Activated T-cell treated with anti-CD3 and anti-CD28 coated beads, Interleukin-2, amount 50 U/mL, for 4 hours (primary cell): ENCODE measurements around the gene RPL34. TPM values are rescaled to one million over a fixed set of nuclear protein-coding genes. Genes with fewer than 3 reads are reported as not detected.
A peak's percentile ranks its signal among the peaks of the same experiment; 100 is the strongest.

Experiments used
- ATAC-seq, 2 donors: fragments of 200-7000 bp; cut with Tn5 transposase; one replicate each; pipeline ENCODE4 v1.10.0; 2021
- DNase-seq: peaks from one replicate; pipeline ENCODE4 v3.0.0-alpha.2; 2020
- H3K27me3 Mint-ChIP-seq: one replicate; pipeline ENCODE4 v1.8.0; 2021; ENCODE audit warnings: low read depth, mixed read lengths
- H3K36me3 Mint-ChIP-seq: one replicate; pipeline ENCODE4 v1.8.0; 2022; ENCODE audit warnings: mixed read lengths; ENCODE audit not compliant: insufficient read depth
- H3K4me1 Mint-ChIP-seq: one replicate; pipeline ENCODE4 v1.8.0; 2021; ENCODE audit warnings: low read depth, mixed read lengths
- H3K4me3 Mint-ChIP-seq: one replicate; pipeline ENCODE4 v1.8.0; 2021; ENCODE audit warnings: mild to moderate bottlenecking, moderate library complexity, mixed read lengths
- H3K9me3 Mint-ChIP-seq: one replicate; pipeline ENCODE4 v1.8.0; 2021; ENCODE audit warnings: mixed read lengths
- total RNA-seq, 3 donors: library from RNA; stranded (reverse); gene quantifications; one replicate each; pipeline ENCODE4 v1.2.1, GENCODE V29; 2021

Gene RPL34
- total RNA-seq, 3 donors from 2014 or later: 1,718 to 1,800 (median 1,758) TPM

DNA sequence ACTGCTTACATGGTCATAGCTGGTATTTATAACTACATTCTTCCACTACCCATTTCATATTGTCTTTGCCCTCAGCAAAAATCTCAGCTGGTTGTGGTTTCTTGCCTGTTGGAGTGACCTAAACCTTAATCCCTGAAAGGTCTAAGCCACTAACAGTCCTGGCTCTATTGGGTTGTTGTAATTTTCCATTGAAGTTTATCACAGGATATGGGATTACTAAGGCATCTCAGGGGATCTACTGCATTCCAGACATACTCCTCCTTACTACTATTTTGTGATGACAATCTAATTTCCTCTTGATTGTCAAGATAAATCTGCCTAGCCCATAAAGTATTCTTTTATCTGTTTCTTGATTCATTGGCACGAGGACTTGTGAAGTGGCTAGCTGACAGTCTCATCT is 23.9 kb downstream of the RPL34 start:
- peaks cover 9% of the 10 kb centered on the region for H3K4me1 Mint-ChIP-seq
- peaks cover 9% of the 10 kb centered on the region for H3K36me3 Mint-ChIP-seq
- H3K27me3 Mint-ChIP-seq: no peaks in the 10 kb centered on the region
- H3K4me3 Mint-ChIP-seq: no peak overlapping the region
- DNase-seq (no peak), ATAC-seq (no peak)
- H3K9me3 Mint-ChIP-seq: no peaks in the 10 kb centered on the region

DNA sequence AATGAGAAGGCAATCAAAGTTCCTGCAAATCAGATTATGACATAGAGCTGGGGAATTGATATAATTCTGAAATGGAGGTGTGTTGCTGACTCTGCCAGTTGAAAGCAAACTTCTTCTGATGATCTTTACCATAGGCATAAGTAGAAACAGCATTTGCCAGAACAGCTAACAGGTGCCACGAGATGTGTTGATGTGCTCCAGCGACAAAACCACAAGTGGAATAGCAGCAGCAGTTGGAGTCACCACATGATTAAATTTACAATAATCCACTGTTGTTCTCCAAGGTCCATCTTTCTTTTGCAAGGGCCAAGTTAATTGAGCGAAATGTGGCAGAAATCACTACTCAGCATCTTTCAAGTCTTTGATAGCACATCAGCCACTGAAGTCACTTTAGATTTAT is 26.3 kb downstream of the RPL34 start:
- H3K4me1 Mint-ChIP-seq: peaks cover 23% of the 10 kb centered on the region
- DNase-seq: no peak
- H3K9me3 Mint-ChIP-seq: no peaks in the 10 kb centered on the region
- no peaks in the 10 kb centered on the region for H3K36me3 Mint-ChIP-seq
- no peaks in the 10 kb centered on the region for H3K27me3 Mint-ChIP-seq
- no peak overlapping the region for H3K4me3 Mint-ChIP-seq
- no peak for ATAC-seq

DNA sequence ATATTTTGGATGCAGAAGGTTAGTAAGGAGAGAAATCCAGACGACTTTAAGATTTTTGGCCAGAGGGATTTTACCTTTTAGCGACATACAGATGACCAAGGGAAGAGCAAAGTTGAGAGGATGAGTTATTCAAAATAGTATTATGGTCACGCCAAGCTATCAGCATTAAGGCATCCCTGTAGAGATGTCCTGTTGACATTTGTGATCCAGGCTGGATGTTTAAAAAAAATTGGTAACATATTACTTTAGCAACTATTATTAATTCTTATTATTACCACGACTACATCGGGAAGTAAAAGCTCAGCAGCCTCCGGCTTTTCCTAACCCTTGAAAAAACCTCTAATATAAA is 29.5 kb downstream of the RPL34 start:
- Mint-ChIP-seq H3K27me3 (no peaks in the 10 kb centered on the region), H3K4me3 (peak overlapping the region; percentile 98), H3K9me3 (no peaks in the 10 kb centered on the region), H3K4me1 (peaks cover 42% of the 10 kb centered on the region), H3K36me3 (peaks cover 19% of the 10 kb centered on the region)
- DNase-seq: no peak
- no peak for ATAC-seq

DNA sequence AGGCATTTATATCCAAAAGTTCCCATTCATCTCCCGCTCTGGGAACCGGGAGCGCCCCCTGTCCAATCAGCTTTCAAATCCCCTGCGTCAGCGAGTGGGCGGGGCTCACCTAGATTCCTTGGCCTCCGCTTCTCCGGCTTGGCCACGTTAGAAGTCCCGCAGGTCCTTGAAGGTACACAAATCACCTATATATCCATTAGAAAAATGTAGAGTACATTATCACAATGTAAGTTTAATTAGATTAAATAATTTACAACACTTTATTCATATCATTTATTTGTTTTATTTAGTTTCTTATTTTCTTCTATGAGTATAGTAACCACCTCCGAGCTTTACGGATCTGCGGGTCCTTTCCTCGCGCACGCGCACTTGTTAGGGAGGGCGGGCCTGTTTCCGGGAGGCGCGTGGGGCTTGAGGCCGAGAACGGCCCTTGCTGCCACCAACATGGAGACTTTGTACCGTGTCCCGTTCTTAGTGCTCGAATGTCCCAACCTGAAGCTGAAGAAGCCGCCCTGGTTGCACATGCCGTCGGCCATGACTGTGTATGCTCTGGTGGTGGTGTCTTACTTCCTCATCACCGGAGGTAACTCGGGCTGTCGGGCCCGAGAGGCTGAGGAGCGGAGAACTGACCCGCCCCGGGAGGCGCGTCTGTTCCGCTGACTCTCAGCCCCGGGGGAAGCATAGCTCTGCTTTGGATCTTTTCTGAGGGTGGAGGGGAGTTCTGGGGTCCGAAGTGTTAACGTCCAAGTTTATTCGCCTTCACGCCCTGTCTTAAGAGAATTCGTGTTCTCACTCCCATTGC is 30.0 kb downstream of the RPL34 start, which contains the start of gene OSTC:
Gene OSTC, plus strand, starts transcription at position 388 of the 802 bp plus-strand sequence. Its CDS starts 57 bp downstream, at position 445.
- peak; percentile 91 for DNase-seq
- Mint-ChIP-seq H3K36me3 (peaks cover 19% of the 10 kb centered on the region), H3K9me3 (no peaks in the 10 kb centered on the region), H3K4me1 (peaks cover 42% of the 10 kb centered on the region), H3K4me3 (peak within 1 kb of the TSS; percentile 98), H3K27me3 (no peaks in the 10 kb centered on the region)
- peak; percentile 93 to 94 for ATAC-seq

DNA sequence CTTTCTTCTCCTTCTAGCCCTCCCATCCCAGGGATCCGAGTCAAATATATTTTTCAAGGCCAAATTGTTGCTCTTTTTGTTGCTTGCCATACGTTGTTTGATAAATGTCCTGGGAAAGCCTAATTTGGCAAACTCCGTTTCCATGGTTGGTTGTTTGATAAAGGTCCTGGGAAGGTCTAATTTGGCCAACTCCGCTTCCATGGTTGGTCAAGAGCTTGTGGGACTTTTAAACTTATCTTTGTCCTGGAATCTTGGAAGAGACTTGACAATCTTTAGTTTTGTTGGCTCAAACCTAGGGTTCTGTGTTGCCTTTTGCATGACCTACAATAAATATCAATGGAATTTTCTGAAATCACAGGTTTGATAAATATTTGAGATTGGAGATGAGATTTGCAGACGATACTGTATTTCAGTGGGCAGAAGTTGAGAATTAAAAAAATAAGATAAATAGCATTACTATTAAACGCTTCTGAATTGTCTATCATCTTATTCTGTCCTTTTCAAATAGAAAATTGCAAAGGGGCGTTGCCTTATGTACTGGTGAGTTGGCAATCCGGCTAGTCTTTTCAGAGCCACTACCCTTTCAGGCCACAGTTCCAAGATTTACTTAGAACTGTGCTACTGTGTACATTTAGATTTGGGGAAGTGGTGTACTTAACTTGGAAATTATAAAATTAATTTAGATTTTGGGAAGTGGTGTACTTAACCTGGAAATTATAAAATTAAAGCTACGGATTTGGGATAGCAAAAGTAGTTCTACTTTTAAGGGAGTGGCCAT is 30.8 kb downstream of the RPL34 start:
- H3K27me3 Mint-ChIP-seq: no peaks in the 10 kb centered on the region
- peaks cover 21% of the 10 kb centered on the region for H3K36me3 Mint-ChIP-seq
- H3K4me1 Mint-ChIP-seq: peaks cover 42% of the 10 kb centered on the region
- ATAC-seq (no peak), DNase-seq (no peak)
- H3K4me3 Mint-ChIP-seq: peak overlapping the region; percentile 98
- no peaks in the 10 kb centered on the region for H3K9me3 Mint-ChIP-seq

DNA sequence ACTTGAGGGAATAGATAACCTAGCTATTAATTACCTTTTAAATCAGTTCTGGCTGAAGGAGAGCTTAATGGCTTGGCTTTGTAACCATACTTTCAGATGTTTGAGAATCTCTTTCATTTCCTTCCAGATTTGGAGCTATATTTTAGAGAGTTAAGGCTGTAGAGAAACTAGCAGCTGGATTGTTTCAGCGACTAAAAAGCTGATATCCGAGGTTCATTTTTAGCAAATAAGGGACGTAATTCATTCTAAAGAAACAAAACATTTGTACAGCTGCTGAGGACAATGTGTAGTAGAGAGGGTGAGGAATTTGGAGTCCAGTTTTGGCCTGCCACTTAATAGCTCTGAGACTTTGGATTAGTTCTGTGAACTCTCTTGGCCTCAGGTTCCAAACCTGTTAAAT is 42.3 kb downstream of the RPL34 start:
- Mint-ChIP-seq H3K4me1 (no peaks in the 10 kb centered on the region), H3K4me3 (no peak overlapping the region), H3K36me3 (peaks cover 38% of the 10 kb centered on the region), H3K9me3 (no peaks in the 10 kb centered on the region), H3K27me3 (no peaks in the 10 kb centered on the region)
- DNase-seq (no peak), ATAC-seq (no peak)

DNA sequence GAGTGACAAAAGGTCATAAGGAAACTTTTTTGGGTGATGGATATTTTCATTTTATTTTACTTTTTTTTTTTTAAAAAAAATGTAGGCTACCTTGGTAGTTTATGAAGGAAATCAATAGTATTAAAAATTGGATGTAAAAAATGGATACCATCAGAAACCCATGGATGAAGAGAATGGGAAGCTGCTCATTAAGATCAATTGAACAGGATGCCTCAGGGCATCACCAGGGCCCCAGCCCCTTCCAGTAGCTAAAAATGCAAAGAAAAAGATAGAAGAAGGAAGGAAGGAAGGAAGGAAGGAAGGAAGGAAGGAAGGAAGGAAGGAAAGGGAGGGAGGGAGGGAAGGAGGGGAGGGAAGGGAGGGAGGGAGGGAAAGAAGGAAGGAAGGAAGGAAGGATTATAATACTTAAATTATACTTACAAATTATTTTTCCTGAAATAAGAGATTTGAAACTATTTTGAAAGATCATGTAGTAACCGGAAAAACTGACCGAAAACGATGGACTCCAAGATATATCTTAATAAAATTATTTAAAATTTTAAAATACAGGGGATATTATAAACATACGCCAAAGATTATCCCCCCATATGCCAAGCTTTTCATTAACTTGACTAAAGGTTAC is 54.1 kb downstream of the RPL34 start:
- no peak for DNase-seq
- Mint-ChIP-seq H3K36me3 (peaks cover 14% of the 10 kb centered on the region), H3K4me3 (no peak overlapping the region), H3K27me3 (no peaks in the 10 kb centered on the region), H3K9me3 (no peaks in the 10 kb centered on the region), H3K4me1 (no peaks in the 10 kb centered on the region)
- ATAC-seq: no peak

Other genes starting within 250 kb of the RPL34 start
- gene OSTC, start 30.0 kb downstream of the RPL34 start, total RNA-seq: 100 to 1,000 TPM; 101 to 105 (median 103) TPM
- gene ETNPPL, start 142.5 kb downstream of the RPL34 start, total RNA-seq: not detected